GM12891 (cell line): ENCODE data around the gene SMYD3.

Experiments
- POLR2A ChIP-seq: IDR thresholded peaks from 2 replicates; pipeline ENCODE4 v1.6.1; 2011; ENCODE audit warnings: low read depth, low read length, control low read depth
- POLR2AphosphoS5 ChIP-seq: IDR thresholded peaks from 2 replicates; pipeline ENCODE4 v1.6.1; 2011; ENCODE audit warnings: low read depth, low read length, control low read depth
- TAF1 ChIP-seq: IDR thresholded peaks from 2 replicates; pipeline ENCODE4 v1.6.1; 2011; ENCODE audit warnings: low read depth, low read length, control low read depth

- TF ChIP-seq POLR2A (no peak), TAF1 (no peak), POLR2AphosphoS5 (no peak)
Measured at GRCh38 chr1:246156847-246157246, 350.2 kb downstream of the SMYD3 start.
